GM12873 (cell line): Measurements from ENCODE around the gene OSTC.

Experiments used
- CTCF ChIP-seq: IDR thresholded peaks from 2 replicates; pipeline ENCODE4 v1.5.1; 2012; ENCODE audit warnings: low read depth, mild to moderate bottlenecking, moderate library complexity, low read length, control low read depth; ENCODE audit not compliant: insufficient read depth; ENCODE audit errors: missing control alignments

The OSTC gene

GRCh38 chr4:108703370-108703769 is 53.0 kb downstream of the OSTC start:
- TF ChIP-seq CTCF = no peak

- no peak for TF ChIP-seq CTCF
Measured at GRCh38 chr4:108703966-108704365, 53.6 kb downstream of the OSTC start.

GRCh38 chr4:108706289-108706688 is 55.9 kb downstream of the OSTC start:
- TF ChIP-seq CTCF = no peak

GRCh38 chr4:108709234-108709633 is 58.8 kb downstream of the OSTC start:
- TF ChIP-seq CTCF = no peak

GRCh38 chr4:108709722-108710121 is 59.3 kb downstream of the OSTC start:
- TF ChIP-seq CTCF = no peak

GRCh38 chr4:108714880-108715279 is 64.5 kb downstream of the OSTC start:
- no peak for TF ChIP-seq CTCF

- TF ChIP-seq CTCF = no peak
Measured at GRCh38 chr4:108716340-108716739, 65.9 kb downstream of the OSTC start.

- no peak for TF ChIP-seq CTCF
Measured at GRCh38 chr4:108717386-108717785, 67.0 kb downstream of the OSTC start.
